GM19463 (cell line): ENCODE measurements around the gene MLEC.

Experiments used
- ATAC-seq: cut with Tn5 transposase; IDR thresholded peaks from one replicate; pipeline ENCODE4 v1.9.1; 2021; ENCODE audit warnings: mild to moderate bottlenecking, moderate library complexity; ENCODE audit not compliant: unreplicated experiment

MLEC gene

GRCh38 chr12:120686690-120687577 lies at the start of gene MLEC:
Gene MLEC (plus strand): TSS chr12:120687149. CDS start chr12:120687297, 148 bp downstream.
- ATAC-seq, result peak; percentile 66

- ATAC-seq, result peak; percentile 79
Observed at GRCh38 chr12:120639771-120640721, 46.9 kb upstream of the MLEC start, which contains the start of gene CABP1. Gene CABP1 (plus strand): TSS chr12:120640626. CDS start chr12:120640686, 60 bp downstream.

GRCh38 chr12:120640861-120641833 lies 45.8 kb upstream of the MLEC start:
- peak; percentile 41 for ATAC-seq

- no peak for ATAC-seq
Observed at GRCh38 chr12:120642121-120642520, 44.8 kb upstream of the MLEC start.

GRCh38 chr12:120642826-120643225 lies 44.1 kb upstream of the MLEC start:
- ATAC-seq, result no peak

GRCh38 chr12:120643574-120643973 lies 43.4 kb upstream of the MLEC start:
- ATAC-seq, result no peak

GRCh38 chr12:120646044-120646443 lies 40.9 kb upstream of the MLEC start:
- ATAC-seq, result no peak

GRCh38 chr12:120647375-120647755 lies 39.6 kb upstream of the MLEC start:
- ATAC-seq, result no peak

GRCh38 chr12:120649442-120650232 lies 37.3 kb upstream of the MLEC start:
- ATAC-seq, result no peak

- ATAC-seq, result no peak
Observed at GRCh38 chr12:120650233-120650690, 36.7 kb upstream of the MLEC start.

- no peak for ATAC-seq
Observed at GRCh38 chr12:120651821-120652220, 35.1 kb upstream of the MLEC start.

GRCh38 chr12:120652656-120653435 lies 34.1 kb upstream of the MLEC start:
- no peak for ATAC-seq

- ATAC-seq, result no peak
Observed at GRCh38 chr12:120653611-120654010, 33.3 kb upstream of the MLEC start.

GRCh38 chr12:120654656-120655055 lies 32.3 kb upstream of the MLEC start:
- ATAC-seq, result no peak

GRCh38 chr12:120656008-120656407 lies 30.9 kb upstream of the MLEC start:
- no peak for ATAC-seq

- ATAC-seq, result no peak
Observed at GRCh38 chr12:120658286-120659150, 28.4 kb upstream of the MLEC start.

GRCh38 chr12:120659151-120659525 lies 27.8 kb upstream of the MLEC start:
- no peak for ATAC-seq

GRCh38 chr12:120661432-120661831 lies 25.5 kb upstream of the MLEC start:
- no peak for ATAC-seq
